SK-N-SH treated with all-trans-retinoic acid at 6 μM for 48 hours (cell line): ENCODE data around the gene PTPN12.

Experiments
- ATAC-seq: fragments of 200-7000 bp; cut with Tn5 transposase; 3 replicates; pipeline ENCODE4 v1.9.1; 2020; ENCODE audit warnings: mild to moderate bottlenecking, moderate library complexity
- BACH2 ChIP-seq: fragments of 250-450 bp; sonication (Bioruptor Pico); IDR thresholded peaks from 2 replicates; pipeline ENCODE4 v1.9.0; 2021; ENCODE audit warnings: mild to moderate bottlenecking, borderline replicate concordance
- CSDC2 ChIP-seq: fragments of 250-450 bp; sonication (Bioruptor Pico); IDR thresholded peaks from 2 replicates; pipeline ENCODE4 v1.5.0; 2020; ENCODE audit warnings: mild to moderate bottlenecking, moderate library complexity
- GLIS3 ChIP-seq: fragments of 250-450 bp; sonication (Bioruptor Pico); IDR thresholded peaks from 2 replicates; pipeline ENCODE4 v1.5.0; 2020; ENCODE audit warnings: mild to moderate bottlenecking, moderate library complexity
- ISL1 ChIP-seq: fragments of 250-450 bp; sonication (Bioruptor Pico); IDR thresholded peaks from 2 replicates; pipeline ENCODE4 v2.1.2; 2022; ENCODE audit warnings: mild to moderate bottlenecking, moderate library complexity
- OSR1 ChIP-seq: fragments of 250-450 bp; sonication (Bioruptor Pico); IDR thresholded peaks from 2 replicates; pipeline ENCODE4 v1.8.0; 2022; ENCODE audit warnings: moderate library complexity, mild to moderate bottlenecking, inconsistent platforms
- PATZ1 ChIP-seq: fragments of 250-450 bp; sonication (Bioruptor Pico); IDR thresholded peaks from 2 replicates; pipeline ENCODE4 v1.8.0; 2020; ENCODE audit warnings: mild to moderate bottlenecking, moderate library complexity, borderline replicate concordance
- POU6F1 ChIP-seq: fragments of 250-450 bp; sonication (Bioruptor Pico); IDR thresholded peaks from 2 replicates; pipeline ENCODE4 v1.8.0; 2021; ENCODE audit warnings: low read depth, mild to moderate bottlenecking, moderate library complexity, borderline replicate concordance
- RARB ChIP-seq: fragments of 250-450 bp; sonication (Bioruptor Pico); IDR thresholded peaks from 2 replicates; pipeline ENCODE4 v1.8.0; 2021; ENCODE audit warnings: mild to moderate bottlenecking, moderate library complexity
- SNAI2 ChIP-seq: fragments of 250-450 bp; sonication (Bioruptor Pico); IDR thresholded peaks from 2 replicates; pipeline ENCODE4 v1.5.0; 2020; ENCODE audit warnings: mild to moderate bottlenecking, moderate library complexity
- TCF4 ChIP-seq: fragments of 250-450 bp; sonication (Bioruptor Pico); IDR thresholded peaks from 2 replicates; pipeline ENCODE4 v1.8.0; 2021; ENCODE audit warnings: mild to moderate bottlenecking, moderate library complexity, borderline replicate concordance
- TOX ChIP-seq: fragments of 250-450 bp; sonication (Bioruptor Pico); IDR thresholded peaks from 2 replicates; pipeline ENCODE4 v1.8.0; 2021; ENCODE audit warnings: mild to moderate bottlenecking, moderate library complexity, borderline replicate concordance
- ZFP3 ChIP-seq: fragments of 250-450 bp; sonication (Bioruptor Pico); IDR thresholded peaks from 2 replicates; pipeline ENCODE4 v1.5.0; 2020; ENCODE audit warnings: mild to moderate bottlenecking, moderate library complexity
- ZFP30 ChIP-seq: fragments of 450-650 bp; formaldehyde crosslinking; IDR thresholded peaks from 2 replicates; pipeline ENCODE4 v1.5.0; 2022; ENCODE audit warnings: mild to moderate bottlenecking, moderate library complexity
- ZNF565 ChIP-seq: fragments of 450-650 bp; formaldehyde crosslinking; conservative IDR thresholded peaks from 2 replicates; pipeline ENCODE4 v1.5.0; 2020; ENCODE audit warnings: low read depth, mild to moderate bottlenecking, moderate library complexity
- ZNF70 ChIP-seq: fragments of 450-650 bp; formaldehyde crosslinking; IDR thresholded peaks from 2 replicates; pipeline ENCODE4 v1.5.0; 2020; ENCODE audit warnings: mild to moderate bottlenecking, moderate library complexity
- ZNF8 ChIP-seq: fragments of 450-650 bp; formaldehyde crosslinking; IDR thresholded peaks from 2 replicates; pipeline ENCODE4 v1.5.0; 2020; ENCODE audit warnings: mild to moderate bottlenecking, moderate library complexity
- TF ChIP-seq, protein P1 (sequence below): fragments of 250-450 bp; sonication (Bioruptor Pico); IDR thresholded peaks from 2 replicates; pipeline ENCODE4 v1.5.1; 2021; ENCODE audit warnings: mild to moderate bottlenecking, moderate library complexity
- TF ChIP-seq, protein P2 (sequence below): fragments of 250-450 bp; sonication (Bioruptor Pico); IDR thresholded peaks from 2 replicates; pipeline ENCODE4 v1.5.0; 2020; ENCODE audit warnings: mild to moderate bottlenecking, moderate library complexity
- TF ChIP-seq, protein P3 (sequence below): fragments of 250-450 bp; sonication (Bioruptor Pico); IDR thresholded peaks from 2 replicates; pipeline ENCODE4 v1.5.1; 2020; ENCODE audit warnings: low read depth, mild to moderate bottlenecking, moderate library complexity

Gene PTPN12

DNA sequence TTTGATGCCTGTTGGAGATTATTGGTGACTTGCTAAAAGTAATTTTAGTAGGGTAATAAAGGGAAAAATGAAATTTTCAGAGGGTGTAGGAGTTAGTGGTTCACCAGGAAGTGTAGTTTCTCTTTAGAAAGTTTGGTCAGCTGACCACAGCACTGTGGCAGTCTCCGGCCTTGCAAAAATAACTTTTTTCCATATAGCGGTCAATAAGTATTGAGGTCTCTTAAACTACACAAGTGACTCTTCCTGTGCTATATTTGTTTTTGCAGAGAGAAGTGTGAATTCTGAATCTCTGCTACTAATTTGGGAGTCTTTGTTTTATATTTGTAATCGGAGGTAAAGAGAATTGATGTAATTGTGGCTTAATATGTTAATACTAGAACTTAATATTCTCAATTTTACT lies 24.3 kb downstream of the PTPN12 start:
- TF ChIP-seq POU6F1 (CRISPR knock-in tag) (no peak), PATZ1 (CRISPR knock-in tag) (no peak), ZNF565 (CRISPR knock-in tag) (no peak), TOX (CRISPR knock-in tag) (no peak), BACH2 (CRISPR knock-in tag) (no peak), SNAI2 (CRISPR knock-in tag) (no peak), ZNF70 (CRISPR knock-in tag) (no peak), TCF4 (CRISPR knock-in tag) (no peak), ZNF8 (CRISPR knock-in tag) (no peak), OSR1 (CRISPR knock-in tag) (no peak), ZFP3 (CRISPR knock-in tag) (no peak), GLIS3 (CRISPR knock-in tag) (no peak), ZFP30 (no peak), CSDC2 (CRISPR knock-in tag) (no peak)
- TF ChIP-seq, protein P1, sequence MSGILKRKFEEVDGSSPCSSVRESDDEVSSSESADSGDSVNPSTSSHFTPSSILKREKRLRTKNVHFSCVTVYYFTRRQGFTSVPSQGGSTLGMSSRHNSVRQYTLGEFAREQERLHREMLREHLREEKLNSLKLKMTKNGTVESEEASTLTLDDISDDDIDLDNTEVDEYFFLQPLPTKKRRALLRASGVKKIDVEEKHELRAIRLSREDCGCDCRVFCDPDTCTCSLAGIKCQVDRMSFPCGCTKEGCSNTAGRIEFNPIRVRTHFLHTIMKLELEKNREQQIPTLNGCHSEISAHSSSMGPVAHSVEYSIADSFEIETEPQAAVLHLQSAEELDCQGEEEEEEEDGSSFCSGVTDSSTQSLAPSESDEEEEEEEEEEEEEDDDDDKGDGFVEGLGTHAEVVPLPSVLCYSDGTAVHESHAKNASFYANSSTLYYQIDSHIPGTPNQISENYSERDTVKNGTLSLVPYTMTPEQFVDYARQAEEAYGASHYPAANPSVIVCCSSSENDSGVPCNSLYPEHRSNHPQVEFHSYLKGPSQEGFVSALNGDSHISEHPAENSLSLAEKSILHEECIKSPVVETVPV (CRISPR knock-in tag): no peak
- TF ChIP-seq, protein P2, sequence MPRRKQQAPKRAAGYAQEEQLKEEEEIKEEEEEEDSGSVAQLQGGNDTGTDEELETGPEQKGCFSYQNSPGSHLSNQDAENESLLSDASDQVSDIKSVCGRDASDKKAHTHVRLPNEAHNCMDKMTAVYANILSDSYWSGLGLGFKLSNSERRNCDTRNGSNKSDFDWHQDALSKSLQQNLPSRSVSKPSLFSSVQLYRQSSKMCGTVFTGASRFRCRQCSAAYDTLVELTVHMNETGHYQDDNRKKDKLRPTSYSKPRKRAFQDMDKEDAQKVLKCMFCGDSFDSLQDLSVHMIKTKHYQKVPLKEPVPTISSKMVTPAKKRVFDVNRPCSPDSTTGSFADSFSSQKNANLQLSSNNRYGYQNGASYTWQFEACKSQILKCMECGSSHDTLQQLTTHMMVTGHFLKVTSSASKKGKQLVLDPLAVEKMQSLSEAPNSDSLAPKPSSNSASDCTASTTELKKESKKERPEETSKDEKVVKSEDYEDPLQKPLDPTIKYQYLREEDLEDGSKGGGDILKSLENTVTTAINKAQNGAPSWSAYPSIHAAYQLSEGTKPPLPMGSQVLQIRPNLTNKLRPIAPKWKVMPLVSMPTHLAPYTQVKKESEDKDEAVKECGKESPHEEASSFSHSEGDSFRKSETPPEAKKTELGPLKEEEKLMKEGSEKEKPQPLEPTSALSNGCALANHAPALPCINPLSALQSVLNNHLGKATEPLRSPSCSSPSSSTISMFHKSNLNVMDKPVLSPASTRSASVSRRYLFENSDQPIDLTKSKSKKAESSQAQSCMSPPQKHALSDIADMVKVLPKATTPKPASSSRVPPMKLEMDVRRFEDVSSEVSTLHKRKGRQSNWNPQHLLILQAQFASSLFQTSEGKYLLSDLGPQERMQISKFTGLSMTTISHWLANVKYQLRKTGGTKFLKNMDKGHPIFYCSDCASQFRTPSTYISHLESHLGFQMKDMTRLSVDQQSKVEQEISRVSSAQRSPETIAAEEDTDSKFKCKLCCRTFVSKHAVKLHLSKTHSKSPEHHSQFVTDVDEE (CRISPR knock-in tag): no peak
- TF ChIP-seq, protein P3, sequence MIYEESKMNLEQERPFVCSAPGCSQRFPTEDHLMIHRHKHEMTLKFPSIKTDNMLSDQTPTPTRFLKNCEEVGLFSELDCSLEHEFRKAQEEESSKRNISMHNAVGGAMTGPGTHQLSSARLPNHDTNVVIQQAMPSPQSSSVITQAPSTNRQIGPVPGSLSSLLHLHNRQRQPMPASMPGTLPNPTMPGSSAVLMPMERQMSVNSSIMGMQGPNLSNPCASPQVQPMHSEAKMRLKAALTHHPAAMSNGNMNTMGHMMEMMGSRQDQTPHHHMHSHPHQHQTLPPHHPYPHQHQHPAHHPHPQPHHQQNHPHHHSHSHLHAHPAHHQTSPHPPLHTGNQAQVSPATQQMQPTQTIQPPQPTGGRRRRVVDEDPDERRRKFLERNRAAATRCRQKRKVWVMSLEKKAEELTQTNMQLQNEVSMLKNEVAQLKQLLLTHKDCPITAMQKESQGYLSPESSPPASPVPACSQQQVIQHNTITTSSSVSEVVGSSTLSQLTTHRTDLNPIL (CRISPR knock-in tag): no peak
- no peak for ATAC-seq

DNA sequence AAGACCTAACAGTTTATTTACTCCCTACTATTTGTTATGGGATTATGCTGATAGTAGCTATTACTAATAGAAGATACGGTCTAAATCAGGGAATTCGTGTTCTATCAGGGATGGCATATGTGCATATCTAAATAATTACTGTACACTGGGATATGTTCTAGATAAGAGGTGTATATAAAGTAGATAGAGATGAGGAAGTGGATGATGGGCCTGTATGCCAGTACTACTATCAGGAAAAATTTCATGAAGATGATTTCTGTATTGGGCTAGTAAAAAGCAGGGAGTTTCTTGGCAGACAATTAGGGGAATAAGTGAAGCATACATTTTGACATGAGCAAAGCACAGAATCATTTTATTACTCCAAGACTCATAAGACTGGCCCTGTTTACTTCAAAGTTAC lies 26.2 kb downstream of the PTPN12 start:
- ATAC-seq: no peak; the same call in 1 of the 3 replicates
- 0 out of 2 replicates have a peak, but pooled peaks have one; percentile 6 for TF ChIP-seq ISL1 (CRISPR knock-in tag)
- TF ChIP-seq RARB: no peak

DNA sequence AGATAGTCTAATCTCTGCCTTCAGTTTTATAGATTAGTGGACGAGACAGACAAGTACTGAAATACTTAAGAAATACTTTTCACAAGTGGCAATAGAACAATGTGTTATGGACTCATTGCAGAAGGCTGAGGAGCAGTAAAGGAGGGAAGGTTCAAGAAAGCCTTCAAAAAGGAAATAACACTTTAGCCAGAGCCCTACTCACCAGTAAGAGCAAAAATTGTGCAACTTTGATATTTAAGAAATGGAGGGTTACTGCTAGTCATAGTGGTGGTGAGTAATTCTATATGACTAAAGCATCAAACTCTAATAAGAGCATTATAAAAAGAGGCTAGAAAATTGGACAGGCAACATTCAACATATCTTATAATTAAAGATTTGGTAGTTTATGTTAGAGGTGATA lies 28.8 kb downstream of the PTPN12 start:
- no peak; the same call in 2 of the 3 replicates for ATAC-seq
- no peak for TF ChIP-seq BACH2 (CRISPR knock-in tag)
- TF ChIP-seq TCF4 (CRISPR knock-in tag): no peak
- no peak for TF ChIP-seq RARB
- no peak for TF ChIP-seq SNAI2 (CRISPR knock-in tag)
- TF ChIP-seq OSR1 (CRISPR knock-in tag): no peak
- no peak for TF ChIP-seq PATZ1 (CRISPR knock-in tag)
- TF ChIP-seq POU6F1 (CRISPR knock-in tag): no peak
- TF ChIP-seq ISL1 (CRISPR knock-in tag): no peak
- TF ChIP-seq GLIS3 (CRISPR knock-in tag): no peak
